Breast epithelium (tissue), 4 donors: ENCODE measurements around the gene CDR2L. TPM values are rescaled to one million over a fixed set of nuclear protein-coding genes. Genes with fewer than 3 reads are reported as not detected.

ENCODE experiments used
- DNase-seq, 2 donors: peaks; one replicate each; pipeline ENCODE4 v3.0.0-alpha.2; 2019; ENCODE audit warnings: low spot score in 2 of 2
- H3K27ac ChIP-seq, 2 donors: fragments of 200-600 bp; sonication (generic) in 1 of 2; one replicate each; pipeline ENCODE4 v1.5.1; 2016 to 2019; ENCODE audit warnings: mild to moderate bottlenecking in 1 of 2
- H3K27me3 ChIP-seq, 2 donors: fragments of 200-600 bp; sonication (generic) in 1 of 2; one replicate each; pipeline versions ENCODE4 v1.5.1 to v1.6.0; 2017 to 2019; ENCODE audit warnings: control low read depth in 1 of 2, mild to moderate bottlenecking in 1 of 2
- H3K36me3 ChIP-seq: fragments of 200-600 bp; one replicate; pipeline ENCODE4 v1.5.1; 2019
- H3K4me1 ChIP-seq, 2 donors: fragments of 200-600 bp; sonication (generic); one replicate each; pipeline ENCODE4 v1.5.1; 2016 to 2019; ENCODE audit warnings: control low read depth in 1 of 2
- H3K4me3 ChIP-seq, 3 donors: fragments of 200-600 bp; sonication (generic); 1 replicate in 2 of 3; 2 replicates in 1 of 3; pipeline ENCODE4 v1.5.1; 2016 to 2019; ENCODE audit warnings: mild to moderate bottlenecking in 3 of 3, moderate library complexity in 2 of 3
- H3K9me3 ChIP-seq, 2 donors: fragments of 200-600 bp; sonication (generic) in 1 of 2; one replicate each; pipeline ENCODE4 v1.5.1; 2016 to 2019; ENCODE audit warnings: control low read depth in 1 of 2
- CTCF ChIP-seq, 3 donors: fragments of 450-650 bp; IDR thresholded peaks; one replicate each; pipeline ENCODE4 v1.5.1; 2016 to 2017; ENCODE audit warnings: antibody characterized with exemption in 3 of 3, mild to moderate bottlenecking in 3 of 3, moderate library complexity in 3 of 3
- POLR2A ChIP-seq: fragments of 450-650 bp; IDR thresholded peaks from one replicate; pipeline ENCODE4 v1.6.1; 2016; ENCODE audit warnings: antibody characterized with exemption, mild to moderate bottlenecking, moderate library complexity
- POLR2AphosphoS5 ChIP-seq, 3 donors: sonication (generic); formaldehyde crosslinking; IDR thresholded peaks; one replicate each; pipeline ENCODE4 v1.6.1; 2017; ENCODE audit warnings: antibody characterized with exemption in 3 of 3
- intact Hi-C: fragments of 100-400 bp; cut with DNase I; formaldehyde crosslinking; loops from one replicate; pipeline ENCODE4 v1.15.1; 2023; ENCODE audit warnings: low total_unique reads
- total RNA-seq, 3 donors: library from RNA; depleted of rRNA; stranded (reverse); fragments of >200 nt; gene quantifications; one replicate each; pipeline ENCODE4 v1.1.0, GENCODE V29; 2016

Gene CDR2L
- total RNA-seq, 3 donors from 2014 or later, result 8.0 to 13.1 (median 9.2) TPM

- TF ChIP-seq CTCF (IDR thresholded peaks at IDR 0.05) (peak in 1 of 3 donors; percentile 22), POLR2AphosphoS5 (IDR thresholded peaks at IDR 0.05) (peak; percentile 18 to 81 (median 57)), POLR2A (no peak)
- H3K4me3 ChIP-seq, result peak overlapping the region in 2 of 3 donors; percentile 84 to 89
- H3K27me3 ChIP-seq, result no peaks in the 10 kb centered on the region
- peak overlapping the region; percentile 95 to 96 for H3K27ac ChIP-seq
- DNase-seq, result peak; percentile 80 to 88
- H3K9me3 ChIP-seq, result no peaks in the 10 kb centered on the region
- intact Hi-C loops, result no loop called here
- H3K36me3 ChIP-seq, result no peaks in the 10 kb centered on the region
- peaks cover 8 to 16% of the 10 kb centered on the region in 2 donors for H3K4me1 ChIP-seq
Measured at GRCh38 chr17:75010683-75011400, 23.4 kb downstream of the CDR2L start.

DNA sequence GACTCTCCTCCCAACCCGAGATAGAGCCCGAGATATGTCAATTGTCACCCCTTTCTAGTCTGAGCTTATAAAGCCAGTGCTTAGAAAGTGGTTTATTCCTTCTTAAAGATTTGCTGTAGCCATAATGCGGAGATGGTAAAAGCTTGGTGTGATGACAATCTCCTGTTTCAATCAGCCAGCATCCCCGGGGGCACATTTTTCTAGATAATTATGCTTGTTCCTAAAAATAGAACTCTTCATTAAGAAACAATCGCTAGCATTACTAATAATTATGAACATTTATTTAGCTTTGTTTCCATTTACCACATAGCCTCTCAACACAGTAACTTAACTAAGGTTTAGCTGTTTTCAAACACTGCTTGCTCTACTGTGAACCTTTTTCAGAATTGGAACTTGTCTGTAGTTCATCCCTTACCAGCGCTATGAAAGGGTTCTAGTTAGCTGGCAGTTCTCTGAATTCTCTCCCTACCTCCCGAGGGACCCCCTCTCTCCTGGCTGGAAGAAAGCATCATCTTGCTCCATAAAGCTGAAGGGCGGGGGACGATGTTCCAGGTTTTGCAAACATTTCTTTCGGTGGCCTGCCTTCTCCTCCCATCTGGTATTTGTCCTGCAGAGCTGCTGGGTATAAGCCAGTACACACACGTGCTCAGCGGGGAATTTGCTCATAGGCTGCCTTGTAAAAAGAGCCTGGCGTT is 24.1 kb downstream of the CDR2L start:
- H3K27ac ChIP-seq, result peak overlapping the region; percentile 95 to 96

DNA sequence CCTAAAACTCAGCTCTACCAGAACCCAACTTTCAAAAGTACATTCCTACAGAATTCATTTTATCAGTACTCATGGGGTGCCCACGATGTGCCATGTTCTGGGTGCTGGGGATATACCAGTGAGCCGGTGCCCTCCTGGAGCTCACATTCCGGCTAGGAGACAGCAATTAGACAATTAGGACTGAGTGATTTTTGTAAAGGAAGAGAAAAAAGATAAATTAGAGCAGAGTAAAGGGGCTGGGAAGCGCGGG is 24.6 kb downstream of the CDR2L start:
- intact Hi-C loops, result no loop called here
- H3K27ac ChIP-seq, result peak overlapping the region; percentile 95 to 96
- H3K4me1 ChIP-seq, result peaks cover 8 to 16% of the 10 kb centered on the region in 2 donors
- no peaks in the 10 kb centered on the region for H3K36me3 ChIP-seq
- DNase-seq, result no peak
- TF ChIP-seq CTCF (IDR thresholded peaks at IDR 0.05) (no peak), POLR2A (no peak), POLR2AphosphoS5 (IDR thresholded peaks at IDR 0.05) (no peak)
- no peaks in the 10 kb centered on the region for H3K9me3 ChIP-seq
- H3K27me3 ChIP-seq, result no peaks in the 10 kb centered on the region
- H3K4me3 ChIP-seq, result peak overlapping the region; percentile 84 to 90 (median 89)

More for the DNA sequence above, 24.1 kb downstream of the CDR2L start:
- peak; percentile 75 to 76 for DNase-seq
- H3K36me3 ChIP-seq, result no peaks in the 10 kb centered on the region
- TF ChIP-seq CTCF (IDR thresholded peaks at IDR 0.05), result no peak
- no peak for TF ChIP-seq POLR2A
- TF ChIP-seq POLR2AphosphoS5 (IDR thresholded peaks at IDR 0.05), result peak; percentile 9 to 40 (median 25)
- intact Hi-C loops, result no loop called here
- H3K27me3 ChIP-seq, result no peaks in the 10 kb centered on the region
- H3K4me3 ChIP-seq, result peak overlapping the region; percentile 84 to 90 (median 89)
- H3K4me1 ChIP-seq, result peaks cover 8 to 16% of the 10 kb centered on the region in 2 donors
- no peaks in the 10 kb centered on the region for H3K9me3 ChIP-seq

- TF ChIP-seq CTCF (IDR thresholded peaks at IDR 0.05) (peak; percentile 60 to 73 (median 61)), POLR2AphosphoS5 (IDR thresholded peaks at IDR 0.05) (peak; percentile 40 to 82 (median 67)), POLR2A (no peak)
- Histone ChIP-seq H3K9me3 (no peaks in the 10 kb centered on the region), H3K36me3 (no peaks in the 10 kb centered on the region), H3K27ac (peak within 1 kb of the TSS; percentile 95 to 96), H3K27me3 (no peaks in the 10 kb centered on the region), H3K4me1 (peaks cover 8 to 16% of the 10 kb centered on the region in 2 donors), H3K4me3 (peak within 1 kb of the TSS; percentile 84 to 90 (median 89))
- intact Hi-C loops, result no loop called here
- DNase-seq, result peak; percentile 59 to 83
Measured at GRCh38 chr17:75012346-75013091, 25.1 kb downstream of the CDR2L start, which contains the start of gene MRPL58. MRPL58 (plus strand) TSS chr17:75012670; CDS start chr17:75012687, 17 bp downstream.
